ENCODE data around the gene MAGEA2B. TPM values are rescaled to one million over a fixed set of nuclear protein-coding genes. Genes with fewer than 3 reads are reported as not detected.
"Not testable (repeated sequence)": the region's sequence is repeated elsewhere in the genome, so short reads cannot be mapped to it uniquely, and the experiment has no call there.

MAGEA2B gene
- total and polyA plus RNA-seq, 4 experiments from 2014 or later = not detected

GRCh38 chrX:152766562-152766961 is 52.1 kb downstream of the MAGEA2B start:
- H3K27ac ChIP-seq (ENCODE audit: low read depth, low read length); POLR2A ChIA-PET (ENCODE audit: partially characterized antibody); H3K27me3 Mint-ChIP-seq; H3K4me3 Mint-ChIP-seq; H3K9me3 Mint-ChIP-seq; H3K27ac Mint-ChIP-seq; H3K9me3 ChIP-seq (ENCODE audit: control insufficient read depth in 1 of 2, low read length in 2 of 2); H3K4me1 Mint-ChIP-seq; H3K4me1 ChIP-seq (ENCODE audit: insufficient read depth, low read length); H3K36me3 Mint-ChIP-seq; H3K4me3 ChIP-seq (ENCODE audit: low read length in 2 of 2); H3K36me3 ChIP-seq (ENCODE audit: insufficient read depth, low read length); CTCF ChIA-PET (ENCODE audit: partially characterized antibody); intact Hi-C loops (cut with micrococcal nuclease); H3K27me3 ChIP-seq (ENCODE audit: insufficient read depth, low read length): not testable (repeated sequence)
- DNase-seq = peak in 1 of 5 donors; percentile 6

Other genes starting within 250 kb of the MAGEA2B start
- gene GABRQ, start 76.7 kb upstream of the MAGEA2B start, total RNA-seq = not detected
- not detected for gene GABRQ, start 76.7 kb upstream of the MAGEA2B start, polyA plus RNA-seq
- gene MAGEA3, start 15.8 kb upstream of the MAGEA2B start, total RNA-seq = not detected
- not detected for gene MAGEA3, start 15.8 kb upstream of the MAGEA2B start, polyA plus RNA-seq
- not detected for gene CSAG2, start 5.4 kb upstream of the MAGEA2B start, total RNA-seq
- gene CSAG2, start 5.4 kb upstream of the MAGEA2B start, polyA plus RNA-seq = not detected
- not detected for gene CSAG1, start 19.1 kb downstream of the MAGEA2B start, total RNA-seq
- gene CSAG1, start 19.1 kb downstream of the MAGEA2B start, polyA plus RNA-seq = not detected
- gene MAGEA12, start 19.1 kb downstream of the MAGEA2B start, total RNA-seq = not detected
- not detected for gene MAGEA12, start 19.1 kb downstream of the MAGEA2B start, polyA plus RNA-seq
- not detected for gene MAGEA2, start 39.2 kb downstream of the MAGEA2B start, total RNA-seq
- not detected for gene MAGEA2, start 39.2 kb downstream of the MAGEA2B start, polyA plus RNA-seq
- gene CSAG3, start 44.6 kb downstream of the MAGEA2B start, total RNA-seq = not detected
- gene CSAG3, start 44.6 kb downstream of the MAGEA2B start, polyA plus RNA-seq = not detected
- gene MAGEA6, start 55.1 kb downstream of the MAGEA2B start, total RNA-seq = not detected
- not detected for gene MAGEA6, start 55.1 kb downstream of the MAGEA2B start, polyA plus RNA-seq
- gene CETN2, start 116.1 kb downstream of the MAGEA2B start, total RNA-seq = 1 to 10 TPM; 5.6 to 6.5 TPM
- 10 to 100 TPM; 24.9 to 31.4 TPM for gene CETN2, start 116.1 kb downstream of the MAGEA2B start, polyA plus RNA-seq
- gene NSDHL, start 116.4 kb downstream of the MAGEA2B start, total RNA-seq = 1 to 10 TPM; 6.5 to 7.1 TPM
- gene NSDHL, start 116.4 kb downstream of the MAGEA2B start, polyA plus RNA-seq = 10 to 100 TPM; 15.8 to 20.3 TPM
- gene ZNF185, start 183.4 kb downstream of the MAGEA2B start, total RNA-seq = 1 to 10 TPM; 2.0 to 2.2 TPM
- gene ZNF185, start 183.4 kb downstream of the MAGEA2B start, polyA plus RNA-seq = 1 to 10 TPM; 2.7 to 2.9 TPM

Measured in CD4-positive, alpha-beta memory T cell (primary cell).